Stimulated activated CD4-positive, alpha-beta T cell treated with anti-CD3 and anti-CD28 coated beads, TNF-alpha, amount 100 ng/mL, for 1 hour (primary cell): Measurements from ENCODE around the gene OR52R1.
"Not testable (repeated sequence)": the region's sequence is repeated elsewhere in the genome, so short reads cannot be mapped to it uniquely, and the experiment has no call there.

Source experiments
- DNase-seq, 3 donors: peaks; one replicate each; pipeline ENCODE4 v3.0.0-alpha.2; 2020; ENCODE audit warnings: low read depth in 3 of 3, low spot score in 1 of 3

The OR52R1 gene

GRCh38 chr11:4804280-4804679, at the start of gene OR52R1:
Gene OR52R1 (minus strand): TSS chr11:4804380. CDS start chr11:4804380, 0 bp downstream.
- no peak for DNase-seq

GRCh38 chr11:4851033-4851432, 46.9 kb upstream of the OR52R1 start:
- DNase-seq: no peak

GRCh38 chr11:4848908-4849532, 44.8 kb upstream of the OR52R1 start, which contains the start of gene OR51S1:
Gene OR51S1 (minus strand): TSS chr11:4849208. CDS start chr11:4849208, 0 bp downstream.
- DNase-seq: no peak

GRCh38 chr11:4839851-4840549, 35.8 kb upstream of the OR52R1 start:
- DNase-seq: no peak

GRCh38 chr11:4830909-4831308, 26.7 kb upstream of the OR52R1 start:
- DNase-seq: no peak

GRCh38 chr11:4830346-4830745, 26.2 kb upstream of the OR52R1 start:
- no peak for DNase-seq

- no peak for DNase-seq
Measured at GRCh38 chr11:4826425-4826824, 22.2 kb upstream of the OR52R1 start.

- DNase-seq: no peak
Measured at GRCh38 chr11:4825132-4825531, 21.0 kb upstream of the OR52R1 start.

GRCh38 chr11:4821021-4821420, 16.8 kb upstream of the OR52R1 start, which contains the start of gene OR51F2:
Gene OR51F2 (plus strand): TSS chr11:4821321. CDS start chr11:4821422, 101 bp downstream.
- no peak for DNase-seq

GRCh38 chr11:4809246-4809645, 5.1 kb upstream of the OR52R1 start:
- DNase-seq: no peak

- DNase-seq: no peak
Measured at GRCh38 chr11:4808476-4808875, 4.3 kb upstream of the OR52R1 start.

GRCh38 chr11:4801316-4801715, 2.9 kb downstream of the OR52R1 start:
- DNase-seq: not testable (repeated sequence)

GRCh38 chr11:4798427-4799183, 5.6 kb downstream of the OR52R1 start:
- no peak for DNase-seq

GRCh38 chr11:4797206-4797605, 7.0 kb downstream of the OR52R1 start:
- DNase-seq: no peak

GRCh38 chr11:4782454-4782853, 21.7 kb downstream of the OR52R1 start:
- DNase-seq: no peak

GRCh38 chr11:4769838-4770237, 34.3 kb downstream of the OR52R1 start, which contains the start of gene OR51F1:
Gene OR51F1 (minus strand): TSS chr11:4769938. CDS start chr11:4769938, 0 bp downstream.
- no peak for DNase-seq

- no peak for DNase-seq
Measured at GRCh38 chr11:4768094-4768493, 36.1 kb downstream of the OR52R1 start.

GRCh38 chr11:4766420-4767043, 37.6 kb downstream of the OR52R1 start:
- no peak for DNase-seq

- no peak for DNase-seq
Measured at GRCh38 chr11:4763096-4763495, 41.1 kb downstream of the OR52R1 start.
